ENCODE data around the gene MIER3. TPM values are rescaled to one million over a fixed set of nuclear protein-coding genes. Genes with fewer than 3 reads are reported as not detected.

MIER3 gene
- total and polyA plus RNA-seq, 2 of the 13 experiments (the other 11 are each of a cell fraction or from before 2014, with no cell fraction given): 14.6 to 38.8 TPM

- no peak for TF ChIP-seq ZNF614 (CRISPR knock-in tag; IDR thresholded peaks at IDR 0.05; ENCODE audit: borderline replicate concordance)
- no peak for TF ChIP-seq REL (CRISPR knock-in tag; conservative IDR thresholded peaks at IDR 0.05)
- no peak for TF ChIP-seq ZBTB49 (CRISPR knock-in tag; IDR thresholded peaks at IDR 0.05; ENCODE audit: borderline replicate concordance)
- no peak for TF ChIP-seq PLRG1 (conservative IDR thresholded peaks at IDR 0.05)
- TF ChIP-seq MEIS1 (CRISPR knock-in tag; IDR thresholded peaks at IDR 0.05; ENCODE audit: borderline replicate concordance): 0 out of 2 replicates have a peak, but pooled peaks have one; percentile 25
- no peak for TF ChIP-seq HMG20B (CRISPR knock-in tag; conservative IDR thresholded peaks at IDR 0.05)
- no peak for TF ChIP-seq AFF4 (CRISPR knock-in tag; IDR thresholded peaks at IDR 0.05)
- TF ChIP-seq ZNF589 (CRISPR knock-in tag; conservative IDR thresholded peaks at IDR 0.05): no peak
- TF ChIP-seq ZNF770 (CRISPR knock-in tag; IDR thresholded peaks at IDR 0.05): peak; percentile 34; the same call in 1 of the 2 replicates
- peak; percentile 53; the same call in 1 of the 2 replicates for TF ChIP-seq TFDP2 (CRISPR knock-in tag; IDR thresholded peaks at IDR 0.05)
- TF ChIP-seq SIX1 (CRISPR knock-in tag; IDR thresholded peaks at IDR 0.05; ENCODE audit: borderline replicate concordance): no peak
- no peak for TF ChIP-seq ELF1 (CRISPR knock-in tag; IDR thresholded peaks at IDR 0.05)
- TF ChIP-seq HOXA3 (CRISPR knock-in tag; IDR thresholded peaks at IDR 0.05): no peak
- TF ChIP-seq ZSCAN12 (CRISPR knock-in tag; IDR thresholded peaks at IDR 0.05): no peak
- TF ChIP-seq ARNT (IDR thresholded peaks at IDR 0.05): no peak
- no peak for TF ChIP-seq SYNCRIP (IDR thresholded peaks at IDR 0.05; ENCODE audit: insufficient read depth, low read depth, low read length)
- TF ChIP-seq MTF2 (CRISPR knock-in tag; IDR thresholded peaks at IDR 0.05; ENCODE audit: borderline replicate concordance): no peak
- TF ChIP-seq SKI (IDR thresholded peaks at IDR 0.05; ENCODE audit: partially characterized antibody): no peak
- no peak for TF ChIP-seq ZNF414 (CRISPR knock-in tag; IDR thresholded peaks at IDR 0.05)
- TF ChIP-seq SCMH1 (CRISPR knock-in tag; IDR thresholded peaks at IDR 0.05; ENCODE audit: borderline replicate concordance): no peak
Measured at GRCh38 chr5:56951946-56952691, at the start of gene MIER3 (continued).
